Progenitor cell of endocrine pancreas (in vitro differentiated cells): ENCODE data around the gene TSHZ1. TPM values are rescaled to one million over a fixed set of nuclear protein-coding genes. Genes with fewer than 3 reads are reported as not detected.
"Not testable (repeated sequence)": the region's sequence is repeated elsewhere in the genome, so short reads cannot be mapped to it uniquely, and the experiment has no call there.

Experiments
- DNase-seq: peaks from one replicate; pipeline ENCODE4 v3.0.0; 2021; ENCODE audit warnings: low spot score; ENCODE audit not compliant: unreplicated experiment
- H3K27ac Mint-ChIP-seq: 2 replicates; pipeline ENCODE4 v1.8.0; 2021; ENCODE audit warnings: mild to moderate bottlenecking, moderate library complexity, mixed read lengths
- H3K27me3 Mint-ChIP-seq: 2 replicates; pipeline ENCODE4 v1.8.0; 2021; ENCODE audit warnings: mixed read lengths
- H3K36me3 Mint-ChIP-seq: 2 replicates; pipeline ENCODE4 v1.8.0; 2022; ENCODE audit warnings: mixed read lengths; ENCODE audit not compliant: insufficient read depth
- H3K4me1 Mint-ChIP-seq: 2 replicates; pipeline ENCODE4 v1.8.0; 2021; ENCODE audit warnings: low read depth, mixed read lengths
- H3K4me3 Mint-ChIP-seq: 2 replicates; pipeline ENCODE4 v1.8.0; 2021; ENCODE audit warnings: low read depth, mild to moderate bottlenecking, moderate library complexity, mixed read lengths
- H3K9me3 Mint-ChIP-seq: 2 replicates; pipeline ENCODE4 v1.8.0; 2021; ENCODE audit warnings: low read depth, mixed read lengths
- total RNA-seq: library from RNA; stranded (reverse); gene quantifications from 2 replicates; pipeline ENCODE4 v1.2.1, GENCODE V29; 2021
- TF ChIP-seq, protein P1 (sequence below): fragments of 200-600 bp; sonication (generic); IDR thresholded peaks from one replicate; pipeline ENCODE4 v1.5.0; 2021; ENCODE audit warnings: antibody characterized with exemption, mild to moderate bottlenecking; ENCODE audit not compliant: unreplicated experiment

Gene TSHZ1
- total RNA-seq, 1 donor from 2014 or later = 17.1 TPM

DNA sequence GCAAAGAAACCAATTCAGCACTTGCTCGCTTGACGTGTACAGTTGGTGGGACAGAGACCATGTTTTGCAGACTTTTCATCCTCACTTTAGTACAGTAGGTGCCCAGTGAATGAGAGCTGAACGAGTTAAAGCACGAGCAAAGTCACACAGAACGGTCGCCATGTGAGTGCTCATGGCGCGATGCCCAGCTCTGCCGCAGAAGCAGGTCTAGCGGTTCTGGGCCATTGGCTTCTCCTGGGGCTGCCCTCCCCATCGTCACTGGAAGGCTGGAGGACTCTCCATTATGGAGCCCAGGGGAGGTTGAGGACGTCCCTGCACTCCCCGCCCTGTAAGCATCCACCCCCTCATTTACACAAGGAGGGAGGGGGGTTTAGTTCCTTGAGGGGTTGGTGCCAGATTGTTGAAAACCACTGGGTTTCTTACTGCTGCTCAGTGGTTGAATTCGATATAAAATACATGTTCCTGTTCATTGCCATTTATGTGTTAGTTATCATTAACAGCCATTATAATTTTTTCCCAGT lies 26.6 kb upstream of the TSHZ1 start:
- Mint-ChIP-seq H3K4me1 (no peaks in the 10 kb centered on the region), H3K4me3 (no peak overlapping the region), H3K36me3 (no peaks in the 10 kb centered on the region), H3K9me3 (peaks cover 8% of the 10 kb centered on the region), H3K27ac (no peak overlapping the region), H3K27me3 (no peaks in the 10 kb centered on the region)
- DNase-seq = no peak
- TF ChIP-seq, protein P1, sequence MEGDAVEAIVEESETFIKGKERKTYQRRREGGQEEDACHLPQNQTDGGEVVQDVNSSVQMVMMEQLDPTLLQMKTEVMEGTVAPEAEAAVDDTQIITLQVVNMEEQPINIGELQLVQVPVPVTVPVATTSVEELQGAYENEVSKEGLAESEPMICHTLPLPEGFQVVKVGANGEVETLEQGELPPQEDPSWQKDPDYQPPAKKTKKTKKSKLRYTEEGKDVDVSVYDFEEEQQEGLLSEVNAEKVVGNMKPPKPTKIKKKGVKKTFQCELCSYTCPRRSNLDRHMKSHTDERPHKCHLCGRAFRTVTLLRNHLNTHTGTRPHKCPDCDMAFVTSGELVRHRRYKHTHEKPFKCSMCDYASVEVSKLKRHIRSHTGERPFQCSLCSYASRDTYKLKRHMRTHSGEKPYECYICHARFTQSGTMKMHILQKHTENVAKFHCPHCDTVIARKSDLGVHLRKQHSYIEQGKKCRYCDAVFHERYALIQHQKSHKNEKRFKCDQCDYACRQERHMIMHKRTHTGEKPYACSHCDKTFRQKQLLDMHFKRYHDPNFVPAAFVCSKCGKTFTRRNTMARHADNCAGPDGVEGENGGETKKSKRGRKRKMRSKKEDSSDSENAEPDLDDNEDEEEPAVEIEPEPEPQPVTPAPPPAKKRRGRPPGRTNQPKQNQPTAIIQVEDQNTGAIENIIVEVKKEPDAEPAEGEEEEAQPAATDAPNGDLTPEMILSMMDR = no peak

DNA sequence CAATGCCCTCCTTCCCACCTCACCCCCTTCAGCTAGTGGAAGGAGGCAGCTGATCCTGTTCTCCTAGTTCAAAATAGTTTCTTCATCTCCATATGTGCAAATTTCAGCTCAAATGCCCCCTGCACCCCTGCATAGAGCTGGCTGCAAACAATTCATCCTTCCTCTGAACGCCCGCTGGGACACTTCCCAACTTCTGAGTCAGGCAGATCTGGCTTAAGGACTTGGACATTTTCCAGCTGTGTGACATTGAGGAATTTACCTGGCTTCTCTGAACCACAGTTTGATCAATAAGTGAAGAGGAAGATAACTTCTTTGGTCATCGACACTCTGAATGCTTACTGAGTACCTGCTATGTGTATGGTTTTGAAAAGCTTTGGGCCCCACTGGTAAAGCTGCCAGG lies 25.1 kb upstream of the TSHZ1 start:
- Mint-ChIP-seq H3K9me3 (peaks cover 8% of the 10 kb centered on the region), H3K4me3 (no peak overlapping the region), H3K36me3 (no peaks in the 10 kb centered on the region), H3K27me3 (no peaks in the 10 kb centered on the region), H3K4me1 (no peaks in the 10 kb centered on the region), H3K27ac (no peak overlapping the region)
- no peak for DNase-seq
- TF ChIP-seq, protein P1 = no peak

DNA sequence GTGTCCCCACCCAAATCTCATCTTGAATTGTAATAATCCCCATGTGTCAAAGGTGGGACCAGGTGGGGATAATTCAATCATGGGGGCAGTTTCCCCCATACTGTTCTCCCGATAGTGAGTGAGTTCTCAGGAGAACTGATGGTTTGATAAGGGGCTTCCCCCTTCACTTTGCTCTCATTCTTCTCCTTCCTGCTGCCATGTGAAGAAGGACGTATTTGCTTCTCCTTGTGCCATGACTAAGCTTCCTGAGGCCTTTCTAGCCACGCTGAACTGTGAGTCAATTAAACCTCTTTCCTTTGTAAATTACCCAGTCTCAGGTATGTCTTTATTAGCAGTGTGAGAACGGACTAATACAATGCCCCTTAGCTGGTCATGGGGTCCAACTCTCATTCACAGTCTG lies 22.9 kb upstream of the TSHZ1 start:
- H3K4me3 Mint-ChIP-seq, H3K9me3 Mint-ChIP-seq, H3K36me3 Mint-ChIP-seq, DNase-seq, H3K4me1 Mint-ChIP-seq, H3K27me3 Mint-ChIP-seq, H3K27ac Mint-ChIP-seq: not testable (repeated sequence)

DNA sequence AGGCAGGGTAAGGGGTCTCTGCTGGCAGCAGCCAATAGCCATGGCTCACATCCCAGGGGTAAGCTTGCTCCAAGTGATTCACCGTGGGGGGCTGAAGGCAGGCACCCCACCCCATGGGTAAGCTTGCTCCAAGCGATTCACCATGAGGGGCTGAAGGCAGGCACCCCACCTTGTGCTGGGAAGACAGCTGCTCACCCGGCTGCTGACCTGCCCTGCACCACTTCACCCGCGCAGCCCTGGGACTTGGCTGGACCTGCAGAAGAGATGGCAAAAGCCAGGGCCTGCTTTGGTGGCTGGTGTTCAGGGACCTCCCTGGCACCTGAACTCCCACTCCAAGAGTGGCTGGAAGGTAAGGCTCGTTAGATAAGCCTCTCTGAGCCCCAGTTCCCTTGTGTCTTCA lies 20.9 kb upstream of the TSHZ1 start:
- H3K4me3 Mint-ChIP-seq = no peak overlapping the region
- H3K36me3 Mint-ChIP-seq = no peaks in the 10 kb centered on the region
- TF ChIP-seq, protein P1 = no peak
- no peaks in the 10 kb centered on the region for H3K9me3 Mint-ChIP-seq
- H3K4me1 Mint-ChIP-seq = no peaks in the 10 kb centered on the region
- H3K27me3 Mint-ChIP-seq = no peaks in the 10 kb centered on the region
- no peak overlapping the region for H3K27ac Mint-ChIP-seq
- no peak for DNase-seq

DNA sequence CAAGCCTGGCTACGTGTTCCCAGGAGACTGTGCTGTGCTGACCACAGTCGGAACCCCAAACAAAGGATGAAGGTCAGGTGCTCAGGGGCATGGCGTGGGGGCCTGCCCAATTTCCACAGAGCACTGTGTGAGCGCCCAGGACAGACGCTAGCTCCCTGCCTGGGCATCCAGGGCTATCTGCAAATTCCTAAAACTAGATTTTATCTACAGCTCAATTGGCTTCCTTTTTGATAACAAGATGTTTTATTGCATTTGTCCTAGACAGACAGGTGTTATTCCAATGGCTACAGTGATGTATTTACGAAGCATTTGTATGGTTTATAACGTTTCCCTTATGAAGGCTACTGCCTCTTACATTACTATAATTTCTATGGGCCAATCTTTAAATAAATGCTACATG lies 17.7 kb upstream of the TSHZ1 start:
- Mint-ChIP-seq H3K27ac (no peak overlapping the region), H3K4me3 (no peak overlapping the region), H3K27me3 (no peaks in the 10 kb centered on the region), H3K36me3 (peaks cover 3% of the 10 kb centered on the region), H3K4me1 (no peaks in the 10 kb centered on the region), H3K9me3 (no peaks in the 10 kb centered on the region)
- TF ChIP-seq, protein P1 = no peak
- no peak for DNase-seq

DNA sequence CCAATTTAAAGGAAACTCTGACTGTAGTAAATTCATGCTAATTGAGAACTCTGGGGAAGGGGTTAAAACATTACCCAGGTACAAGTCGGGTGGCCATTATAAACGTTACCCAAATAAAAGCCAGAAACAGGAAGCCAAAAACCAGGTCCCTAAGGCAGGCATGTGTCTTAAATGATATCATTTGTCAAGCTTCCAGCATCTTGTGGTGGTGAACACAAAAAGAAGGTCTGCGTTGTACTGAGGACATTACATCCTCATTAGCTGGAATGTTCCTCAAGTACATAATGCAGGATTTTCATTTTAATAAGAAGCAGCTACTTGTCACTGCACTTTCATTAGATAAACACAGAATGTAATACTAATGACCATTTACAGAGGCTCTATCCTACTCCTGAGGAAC lies 12.6 kb upstream of the TSHZ1 start:
- peaks cover 3% of the 10 kb centered on the region for H3K27me3 Mint-ChIP-seq
- TF ChIP-seq, protein P1 = no peak
- H3K27ac Mint-ChIP-seq = no peak overlapping the region
- H3K9me3 Mint-ChIP-seq = no peaks in the 10 kb centered on the region
- peaks cover 11% of the 10 kb centered on the region for H3K36me3 Mint-ChIP-seq
- H3K4me1 Mint-ChIP-seq = peaks cover 7% of the 10 kb centered on the region
- H3K4me3 Mint-ChIP-seq = no peak overlapping the region
- no peak for DNase-seq
